HG03025 (cell line): Measurements from ENCODE around the gene JUP.
"Not testable (repeated sequence)": the region's sequence is repeated elsewhere in the genome, so short reads cannot be mapped to it uniquely, and the experiment has no call there.

Source experiments
- ATAC-seq: cut with Tn5 transposase; IDR thresholded peaks from one replicate; pipeline ENCODE4 v1.9.1; 2021; ENCODE audit warnings: mild to moderate bottlenecking, moderate library complexity; ENCODE audit not compliant: unreplicated experiment, low FRiP score

JUP gene

GRCh38 chr17:41786227-41787020, at the start of gene JUP:
Gene JUP (minus strand): TSS chr17:41786711. CDS start chr17:41771854, 14,857 bp downstream.
- ATAC-seq: no peak

- no peak for ATAC-seq
These were observed 49.5 kb upstream of the JUP start, which contains the start of gene NT5C3B for GRCh38 chr17:41835800-41836549. Gene NT5C3B (minus strand): TSS chr17:41836232. CDS start chr17:41836193, 39 bp downstream.

- ATAC-seq: no peak
These were observed 48.8 kb upstream of the JUP start for GRCh38 chr17:41835214-41835799.

GRCh38 chr17:41829961-41830360, 43.5 kb upstream of the JUP start:
- not testable (repeated sequence) for ATAC-seq

GRCh38 chr17:41825175-41825845, 38.8 kb upstream of the JUP start:
- no peak for ATAC-seq

- no peak for ATAC-seq
These were observed 37.6 kb upstream of the JUP start for GRCh38 chr17:41824086-41824485.

GRCh38 chr17:41823580-41823979, 37.1 kb upstream of the JUP start:
- ATAC-seq: no peak

GRCh38 chr17:41823141-41823524, 36.6 kb upstream of the JUP start:
- ATAC-seq: no peak

GRCh38 chr17:41822216-41823140, 36.0 kb upstream of the JUP start:
- ATAC-seq: no peak

- no peak for ATAC-seq
These were observed 35.3 kb upstream of the JUP start for GRCh38 chr17:41821776-41822175.

GRCh38 chr17:41818024-41818423, 31.5 kb upstream of the JUP start:
- no peak for ATAC-seq

GRCh38 chr17:41816637-41817320, 30.3 kb upstream of the JUP start:
- ATAC-seq: no peak

GRCh38 chr17:41814195-41814594, 27.7 kb upstream of the JUP start:
- no peak for ATAC-seq

- ATAC-seq: no peak
These were observed 27.2 kb upstream of the JUP start for GRCh38 chr17:41813699-41814124.

- no peak for ATAC-seq
These were observed 26.7 kb upstream of the JUP start for GRCh38 chr17:41813152-41813680.

GRCh38 chr17:41812381-41813151, 26.1 kb upstream of the JUP start, which contains the start of gene FKBP10:
Gene FKBP10 (plus strand): TSS chr17:41813004. CDS start chr17:41813035, 31 bp downstream.
- ATAC-seq: no peak

GRCh38 chr17:41811549-41812380, 25.3 kb upstream of the JUP start, which contains the start of gene P3H4:
Gene P3H4 (minus strand): TSS chr17:41811949. CDS start chr17:41811915, 34 bp downstream.
- no peak for ATAC-seq
